GM19463 (cell line): ENCODE data around the gene GJA1.

Experiments
- ATAC-seq: cut with Tn5 transposase; IDR thresholded peaks from one replicate; pipeline ENCODE4 v1.9.1; 2021; ENCODE audit warnings: mild to moderate bottlenecking, moderate library complexity; ENCODE audit not compliant: unreplicated experiment

The GJA1 gene

DNA sequence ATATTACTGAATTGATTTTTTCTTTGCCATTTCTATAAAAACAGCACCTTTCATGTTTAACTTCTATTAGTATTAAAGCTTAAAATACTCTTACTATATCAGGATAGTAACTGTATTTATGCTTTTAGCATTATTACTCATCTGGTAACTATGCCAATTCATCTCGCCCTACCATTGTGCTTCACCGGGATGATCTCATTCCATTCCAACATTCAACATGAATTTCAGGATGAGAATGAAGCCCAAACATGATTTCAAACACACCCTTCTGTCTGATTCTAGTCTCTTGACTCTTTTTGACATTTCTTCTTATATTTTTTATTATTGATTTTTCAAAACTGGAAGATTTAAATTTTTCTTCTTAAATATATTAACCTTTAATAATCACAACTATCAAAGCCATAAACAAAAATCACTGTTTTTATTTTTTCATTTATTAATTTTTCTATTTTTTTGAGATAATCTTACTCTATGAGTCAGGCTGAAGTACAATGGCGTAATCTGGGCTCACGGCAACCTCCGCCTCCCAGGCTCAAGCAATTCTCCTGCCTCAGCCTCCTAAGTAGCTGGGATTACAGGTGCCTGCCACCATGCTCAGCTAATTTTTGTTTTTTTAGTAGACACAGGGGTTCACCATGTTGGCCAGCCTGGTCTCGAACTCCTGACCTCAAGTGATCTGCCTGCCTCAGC lies 46.7 kb downstream of the GJA1 start:
- ATAC-seq, result no peak

- ATAC-seq, result no peak
These were observed 47.3 kb downstream of the GJA1 start for GRCh38 chr6:121482751-121483150.

- no peak for ATAC-seq
These were observed 49.9 kb downstream of the GJA1 start for GRCh38 chr6:121485359-121485811.

- ATAC-seq, result no peak
These were observed 56.1 kb downstream of the GJA1 start for GRCh38 chr6:121491576-121491975.

GRCh38 chr6:121492536-121492935 lies 57.1 kb downstream of the GJA1 start:
- ATAC-seq, result no peak

DNA sequence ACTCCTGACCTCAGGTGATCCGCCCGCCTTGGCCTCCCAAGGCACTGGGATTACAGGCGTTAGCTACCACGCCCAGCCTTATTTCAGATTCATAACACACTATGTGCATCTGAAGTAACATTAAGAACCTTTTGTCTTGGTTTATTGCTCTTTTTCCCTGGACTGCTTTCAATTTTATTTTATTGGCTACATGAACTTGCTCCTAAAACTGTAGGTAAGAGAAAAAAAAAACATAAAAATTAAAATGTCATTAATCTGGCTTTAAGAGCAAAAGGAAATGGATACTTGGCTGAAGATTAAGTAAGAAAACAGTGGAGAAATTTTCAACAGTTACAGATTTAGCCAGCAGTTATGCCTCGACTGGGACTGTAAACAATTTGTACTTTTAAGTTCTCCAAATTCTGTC lies 62.5 kb downstream of the GJA1 start:
- no peak for ATAC-seq

DNA sequence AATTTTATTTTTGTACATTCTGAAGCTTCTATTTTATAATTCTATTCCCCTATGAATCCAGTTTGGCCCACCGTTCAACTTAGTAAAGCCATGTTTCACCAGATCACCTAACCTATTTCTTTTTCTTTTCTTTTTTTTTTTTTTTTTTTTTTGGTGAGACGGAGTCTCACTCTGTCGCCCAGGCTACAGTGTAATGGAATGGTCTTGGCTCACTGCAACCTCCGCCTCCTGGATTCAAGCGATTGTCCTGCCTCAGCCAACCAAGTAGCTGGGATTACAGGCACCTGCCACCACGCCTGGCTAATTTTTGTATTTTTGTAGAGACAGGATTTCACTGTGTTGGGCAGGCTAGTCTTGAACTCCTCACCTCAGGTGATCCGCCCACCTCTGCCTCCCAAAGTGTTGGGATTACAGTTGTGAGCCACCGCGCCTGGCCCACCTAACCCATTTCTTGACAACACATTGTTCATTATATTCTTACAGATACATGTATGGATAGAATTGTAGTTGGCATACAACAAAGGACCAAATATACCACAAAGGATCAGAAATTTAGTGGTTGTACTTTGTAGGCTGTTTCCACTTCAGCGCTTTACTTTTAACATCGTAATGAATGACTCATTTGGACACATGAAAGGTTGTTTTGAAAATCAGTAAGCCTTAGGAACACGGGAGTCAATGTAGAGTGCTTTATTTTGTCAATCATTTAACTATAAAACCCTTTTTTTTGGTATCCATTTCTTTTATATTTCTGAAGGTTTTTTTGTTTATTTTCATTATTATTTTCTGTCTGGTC lies 63.2 kb downstream of the GJA1 start:
- no peak for ATAC-seq
